Activated CD8-positive, alpha-beta memory T cell treated with anti-CD3 and anti-CD28 coated beads for 36 hours (primary cell): Measurements from ENCODE around the gene CDK14. TPM values are rescaled to one million over a fixed set of nuclear protein-coding genes. Genes with fewer than 3 reads are reported as not detected.

ENCODE experiments used
- CTCF ChIA-PET: fragments of 350-600 bp; sonication (Branson Sonifier 250); formaldehyde crosslinking; loops from one replicate; lab custom pipeline; 2021; ENCODE audit warnings: antibody characterized with exemption; lab: Charles Lee
- POLR2A ChIA-PET: fragments of 350-600 bp; sonication (Branson Sonifier 250); formaldehyde crosslinking; loops from one replicate; lab custom pipeline; 2021; ENCODE audit warnings: antibody characterized with exemption; lab: Charles Lee
- total RNA-seq, 2 experiments: library from RNA; stranded (reverse); gene quantifications; one replicate each; pipeline ENCODE4 v1.2.3, GENCODE V29; 2021

The CDK14 gene
- total RNA-seq, 2 experiments from 2014 or later, result 0.31 to 0.40 TPM

GRCh38 chr7:90816511-90817142, 220.5 kb downstream of the CDK14 start:
- POLR2A ChIA-PET, result no interaction called here
- CTCF ChIA-PET, result no interaction called here

GRCh38 chr7:90817151-90817550, 221.0 kb downstream of the CDK14 start:
- CTCF ChIA-PET, result no interaction called here
- POLR2A ChIA-PET, result no interaction called here

DNA sequence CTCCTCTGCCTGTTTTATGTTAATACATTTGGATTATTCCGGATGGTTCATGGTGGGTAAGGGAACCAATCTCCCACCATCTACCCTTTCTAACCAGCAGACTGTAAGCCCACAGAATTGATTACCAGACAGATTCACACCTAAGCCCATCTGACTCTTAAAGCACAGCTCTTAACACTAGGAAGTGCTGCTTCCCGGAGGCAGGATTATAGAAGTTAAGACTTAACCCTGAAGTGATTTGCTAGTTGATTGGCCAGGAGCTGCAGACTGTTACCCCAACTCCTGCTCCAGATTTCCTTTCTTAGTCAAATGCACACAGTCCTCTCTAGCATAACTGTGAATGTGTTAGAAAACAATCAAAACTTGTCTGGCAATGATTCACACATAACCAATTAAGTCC, 221.7 kb downstream of the CDK14 start:
- ChIA-PET CTCF (no interaction called here), POLR2A (no interaction called here)

DNA sequence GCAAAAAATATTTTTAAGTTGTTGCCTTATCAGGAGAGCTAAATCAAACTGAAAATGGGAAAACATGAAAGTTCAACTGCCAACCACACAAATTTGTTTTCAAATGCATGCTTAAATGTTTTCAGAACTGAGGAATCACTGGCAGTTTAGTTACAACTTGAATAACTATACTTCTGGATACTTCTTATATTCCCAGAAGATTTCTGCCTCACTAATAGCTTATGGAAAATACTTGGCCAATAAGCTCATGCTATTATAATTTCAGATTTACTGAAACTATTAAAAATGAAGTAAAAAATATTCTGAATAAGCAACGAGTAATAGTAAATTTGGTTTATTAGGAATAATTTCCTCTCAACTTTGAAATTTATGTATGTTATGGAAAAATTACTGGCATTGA, 222.2 kb downstream of the CDK14 start:
- POLR2A ChIA-PET, result no interaction called here
- CTCF ChIA-PET, result no interaction called here

GRCh38 chr7:90821961-90822620, 226.0 kb downstream of the CDK14 start:
- ChIA-PET CTCF (no interaction called here), POLR2A (no interaction called here)

GRCh38 chr7:90824386-90825307, 228.5 kb downstream of the CDK14 start:
- CTCF ChIA-PET, result no interaction called here
- POLR2A ChIA-PET, result no interaction called here

- POLR2A ChIA-PET, result no interaction called here
- CTCF ChIA-PET, result no interaction called here
Observed at GRCh38 chr7:90825779-90826178, 229.7 kb downstream of the CDK14 start.

DNA sequence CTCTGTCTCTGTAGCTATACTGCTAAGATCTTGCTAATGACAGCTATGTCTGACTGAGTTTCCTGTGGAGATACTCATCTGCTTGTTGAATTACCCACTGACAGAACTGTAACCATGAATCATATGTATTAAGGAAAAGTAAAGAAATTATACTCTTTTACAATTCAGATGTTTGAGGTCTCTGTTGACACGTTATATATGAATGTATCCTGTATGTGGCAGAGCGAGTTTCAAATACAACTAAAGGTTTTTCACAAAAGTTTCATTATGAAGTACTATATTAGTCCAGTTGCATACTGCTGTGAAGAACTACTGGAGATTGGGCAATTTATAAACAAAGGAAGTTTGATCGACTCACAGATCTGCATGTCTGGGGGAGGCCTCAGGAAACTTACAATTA, 232.5 kb downstream of the CDK14 start:
- CTCF ChIA-PET, result no interaction called here
- POLR2A ChIA-PET, result no interaction called here

- CTCF ChIA-PET, result no interaction called here
- POLR2A ChIA-PET, result no interaction called here
Observed at GRCh38 chr7:90830308-90830707, 234.2 kb downstream of the CDK14 start.

DNA sequence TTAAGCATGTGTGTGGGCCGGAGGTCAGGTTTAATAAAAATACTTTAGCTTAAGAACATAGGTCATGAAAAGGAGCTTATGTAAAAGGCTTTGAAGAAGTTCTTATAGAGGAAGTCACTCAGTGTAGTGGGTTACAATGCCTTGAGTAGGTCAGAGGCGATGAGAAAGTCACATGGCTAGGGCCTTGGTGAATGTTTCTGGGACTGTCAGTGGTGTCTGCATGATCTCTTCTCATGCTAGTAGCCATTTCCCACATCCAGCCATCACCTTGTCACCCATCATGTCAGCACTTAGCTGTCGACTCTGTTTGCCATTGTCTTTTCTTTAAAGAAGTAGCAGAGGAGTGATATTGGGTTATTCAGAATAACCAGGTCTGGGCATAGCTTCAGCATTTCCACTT, 236.6 kb downstream of the CDK14 start:
- ChIA-PET CTCF (no interaction called here), POLR2A (no interaction called here)

DNA sequence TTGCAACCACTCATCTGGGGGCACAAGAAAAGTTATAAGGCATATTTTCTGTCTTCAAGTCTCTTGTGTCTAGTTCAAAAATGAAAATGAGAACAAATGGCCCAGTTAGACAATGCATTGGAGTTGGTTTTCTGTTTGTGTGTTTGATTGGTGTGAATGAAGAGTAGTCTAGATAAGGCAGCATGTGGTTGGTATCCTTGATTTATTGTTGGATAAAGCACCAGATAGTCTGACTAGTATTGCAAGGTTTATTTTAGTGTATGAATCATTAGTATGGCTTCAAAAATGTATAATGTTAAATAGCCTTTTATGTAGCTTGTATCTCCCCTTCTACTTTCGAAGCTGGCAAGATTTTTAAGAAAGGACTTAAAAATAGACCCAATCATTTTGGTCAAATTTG, 237.3 kb downstream of the CDK14 start:
- CTCF ChIA-PET, result no interaction called here
- POLR2A ChIA-PET, result no interaction called here

- POLR2A ChIA-PET, result no interaction called here
- CTCF ChIA-PET, result no interaction called here
Observed at GRCh38 chr7:90834771-90835170, 238.7 kb downstream of the CDK14 start.

- CTCF ChIA-PET, result no interaction called here
- POLR2A ChIA-PET, result no interaction called here
Observed at GRCh38 chr7:90835861-90836260, 239.7 kb downstream of the CDK14 start.

GRCh38 chr7:90836937-90837336, 240.8 kb downstream of the CDK14 start:
- CTCF ChIA-PET, result no interaction called here
- POLR2A ChIA-PET, result no interaction called here

DNA sequence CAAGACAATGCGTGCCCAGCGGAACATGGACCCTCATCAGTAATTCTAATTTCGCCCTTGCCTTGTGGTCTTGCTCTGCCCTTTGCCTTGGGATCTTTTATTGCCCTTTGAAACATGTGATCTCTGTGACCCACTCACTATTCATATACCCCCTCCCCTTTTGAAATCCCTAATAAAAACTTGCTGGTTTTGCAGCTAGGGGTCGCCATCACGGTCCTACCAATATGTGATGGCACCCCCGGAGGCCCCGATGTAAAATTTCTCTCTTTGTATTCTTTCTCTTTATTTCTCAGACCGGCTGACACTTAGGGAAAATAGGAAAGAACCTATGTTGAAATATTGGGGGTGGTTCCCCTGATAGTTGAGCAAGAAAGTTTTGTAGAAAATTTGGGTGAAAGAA, 242.7 kb downstream of the CDK14 start:
- POLR2A ChIA-PET, result no interaction called here
- CTCF ChIA-PET, result no interaction called here

DNA sequence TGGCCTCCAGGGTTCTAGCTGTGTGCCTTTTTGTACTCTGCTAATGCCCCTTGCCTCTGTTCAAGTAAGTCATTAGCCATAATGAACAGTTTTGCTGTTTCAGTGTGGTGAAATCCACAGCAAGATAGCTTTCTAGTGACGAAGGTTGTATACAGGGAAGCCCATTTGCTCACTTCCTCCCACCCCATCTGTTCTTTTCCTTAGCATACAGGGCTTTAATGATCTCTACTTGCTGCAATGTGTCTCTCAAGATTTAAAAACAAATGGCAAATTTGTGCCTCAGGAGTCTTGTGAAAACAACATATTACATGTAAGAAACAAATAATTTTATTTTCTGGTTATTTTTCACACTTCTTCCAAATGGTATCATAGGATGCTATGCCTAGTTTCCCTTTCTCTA, 243.2 kb downstream of the CDK14 start:
- CTCF ChIA-PET, result no interaction called here
- POLR2A ChIA-PET, result no interaction called here

GRCh38 chr7:90839727-90840291, 243.7 kb downstream of the CDK14 start:
- CTCF ChIA-PET, result no interaction called here
- POLR2A ChIA-PET, result no interaction called here

- POLR2A ChIA-PET, result no interaction called here
Observed at GRCh38 chr7:90841759-90842429, 245.8 kb downstream of the CDK14 start.

DNA sequence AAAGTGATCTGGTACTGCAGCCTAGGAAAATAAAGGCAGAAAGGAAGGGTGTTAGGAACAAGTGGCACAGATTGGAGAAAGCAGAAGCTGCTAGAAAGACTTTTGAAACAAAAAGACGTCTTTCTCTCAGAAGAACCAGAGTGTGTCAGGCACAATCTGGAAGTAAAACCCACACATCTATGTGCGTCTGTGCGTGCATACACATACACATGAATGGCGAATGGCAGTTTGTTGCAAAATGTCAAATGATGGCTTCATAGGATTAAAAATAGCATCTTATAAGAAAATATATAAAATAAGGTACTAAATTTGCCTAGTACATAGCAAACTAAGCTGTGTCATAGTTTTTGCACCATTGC, 246.3 kb downstream of the CDK14 start:
- ChIA-PET CTCF (no interaction called here), POLR2A (no interaction called here)

More at GRCh38 chr7:90841759-90842429, 245.8 kb downstream of the CDK14 start:
- CTCF ChIA-PET, result no interaction called here

- ChIA-PET CTCF (no interaction called here), POLR2A (no interaction called here)
Observed at GRCh38 chr7:90843472-90843871, 247.4 kb downstream of the CDK14 start.
